K562 (cell line): ENCODE measurements around the gene APBA2. TPM values are rescaled to one million over a fixed set of nuclear protein-coding genes. Genes with fewer than 3 reads are reported as not detected.

ENCODE experiments used
- ATAC-seq: fragments of 200-7000 bp; cut with Tn5 transposase; 3 replicates; pipeline ENCODE4 v1.9.1; 2020; ENCODE audit warnings: moderate library complexity
- BruUV-seq: library from RNA; stranded (reverse); fragments of 400-500 nt; replicated peaks from 2 replicates; lab custom pipeline; 2021; lab: Mats Ljungman, UMichigan
- CTCF ChIA-PET: fragments of 300-600 bp; formaldehyde crosslinking; extraction: SDS; loops from one replicate; lab custom pipeline; 2021; ENCODE audit warnings: low intra/inter-chr PET ratio; lab: Yijun Ruan, JAX
- POLR2A ChIA-PET: fragments of 300-600, 350-650 bp; sonication (Branson Sonifier 250); formaldehyde crosslinking; extraction: SDS; loops from one replicate; lab custom pipeline; 2021; ENCODE audit warnings: antibody characterized with exemption, inconsistent platforms; lab: Yijun Ruan, JAX
- DNase-seq, 4 experiments: peaks; one replicate each; pipeline versions ENCODE4 v3.0.0 to v3.0.0-alpha.2; 2011 to 2018; ENCODE audit warnings: low spot score in 3 of 4, mixed read lengths in 3 of 4; ENCODE audit errors: extremely low read depth in 1 of 4
- FAIRE-seq: peaks from 2 replicates; lab custom pipeline; 2011; peaks lifted over from hg19 to GRCh38; lab: Jason Lieb, UNC
- H2AFZ ChIP-seq: 2 replicates; pipeline ENCODE4 v1.6.0; 2011; ENCODE audit warnings: low read depth, low read length, control low read depth, inconsistent platforms
- H3K27ac ChIP-seq: fragments of 200-600 bp; 3 replicates; pipeline ENCODE4 v1.8.0; 2011; ENCODE audit warnings: low read depth, mild to moderate bottlenecking, control low read depth, inconsistent platforms, low read length, moderate library complexity, mixed read lengths; ENCODE audit errors: extremely low read depth
- H3K27me3 ChIP-seq, 2 experiments: fragments of 300-600 bp in 1 of 2; 2 replicates in 1 of 2; 3 replicates in 1 of 2; pipeline versions ENCODE4 v1.6.0 to v1.8.0; 2011; ENCODE audit warnings: inconsistent platforms in 2 of 2, low read length in 2 of 2, mild to moderate bottlenecking in 1 of 2, mixed read lengths in 1 of 2, moderate library complexity in 1 of 2; ENCODE audit not compliant: control insufficient read depth in 2 of 2, insufficient read depth in 2 of 2
- H3K36me3 ChIP-seq: fragments of 300-600 bp; 3 replicates; pipeline ENCODE4 v1.8.0; 2011; ENCODE audit warnings: mild to moderate bottlenecking, low read length, inconsistent platforms; ENCODE audit not compliant: control insufficient read depth, insufficient read depth
- H3K4me1 ChIP-seq, 2 experiments: fragments of 200-600 bp in 1 of 2; replicated peaks in 1 of 2; 2 replicates in 1 of 2; 3 replicates in 1 of 2; pipeline versions ENCODE4 v1.5.1 to v1.8.0; 2011; ENCODE audit warnings: inconsistent platforms in 2 of 2, low read length in 2 of 2, mild to moderate bottlenecking in 1 of 2, mixed read lengths in 1 of 2, moderate library complexity in 1 of 2; ENCODE audit not compliant: control insufficient read depth in 2 of 2, insufficient read depth in 2 of 2
- H3K4me2 ChIP-seq: 2 replicates; pipeline ENCODE4 v1.6.1; 2011; ENCODE audit warnings: low read length, control low read depth, inconsistent platforms, mixed read lengths; ENCODE audit not compliant: insufficient read depth
- H3K4me3 ChIP-seq: fragments of 200-600 bp; sonication (generic), shearing (Covaris generic); 2 replicates; pipeline ENCODE4 v1.5.1; 2016; ENCODE audit warnings: control low read depth, inconsistent platforms
- H3K79me2 ChIP-seq: fragments of 200-600 bp; 3 replicates; pipeline ENCODE4 v1.8.0; 2011; ENCODE audit warnings: low read length, inconsistent platforms; ENCODE audit not compliant: control insufficient read depth, insufficient read depth
- H3K9ac ChIP-seq, 2 experiments: 2 replicates each; pipeline versions ENCODE4 v1.6.0 to v1.6.1; 2011; ENCODE audit warnings: low read depth in 2 of 2, low read length in 2 of 2, control low read depth in 1 of 2, inconsistent platforms in 1 of 2, mild to moderate bottlenecking in 1 of 2, mixed read lengths in 1 of 2; ENCODE audit not compliant: insufficient read depth in 1 of 2
- H3K9me1 ChIP-seq: one replicate; pipeline ENCODE4 v1.6.0; 2011; ENCODE audit warnings: inconsistent platforms, mild to moderate bottlenecking, low read length, moderate library complexity; ENCODE audit not compliant: control insufficient read depth, insufficient read depth
- H3K9me3 ChIP-seq: replicated peaks from 2 replicates; pipeline ENCODE4 v1.5.1; 2011; ENCODE audit warnings: low read depth, low read length, inconsistent platforms; ENCODE audit not compliant: control insufficient read depth, insufficient read depth
- H4K20me1 ChIP-seq: replicated peaks from 2 replicates; pipeline ENCODE4 v1.6.1; 2011; ENCODE audit warnings: low read length, inconsistent platforms, mixed read lengths; ENCODE audit not compliant: control insufficient read depth, insufficient read depth
- CBX1 ChIP-seq: sonication (generic); IDR thresholded peaks from 2 replicates; pipeline ENCODE4 v1.6.1; 2016; ENCODE audit warnings: antibody characterized with exemption, low read depth, mild to moderate bottlenecking
- CBX3 ChIP-seq, 2 experiments: IDR thresholded peaks; 1 replicate in 1 of 2; 2 replicates in 1 of 2; pipeline ENCODE4 v1.6.1; 2012; ENCODE audit warnings: inconsistent platforms in 2 of 2, low read length in 2 of 2, borderline replicate concordance in 1 of 2, control low read depth in 1 of 2
- CTCFL ChIP-seq: IDR thresholded peaks from 2 replicates; pipeline ENCODE4 v1.6.1; 2011; ENCODE audit warnings: borderline replicate concordance, low read depth, mild to moderate bottlenecking, moderate library complexity, low read length; ENCODE audit not compliant: insufficient read depth, poor library complexity, severe bottlenecking
- ESRRA ChIP-seq: fragments of 450-650 bp; IDR thresholded peaks from 2 replicates; pipeline ENCODE4 v1.6.1; 2014; ENCODE audit warnings: low read depth, mild to moderate bottlenecking, moderate library complexity, borderline replicate concordance
- NR2C2 ChIP-seq, 2 experiments: fragments of 200-800 bp in 1 of 2; sonication (Bioruptor generic) in 1 of 2; sonication (generic) in 1 of 2; formaldehyde crosslinking in 1 of 2; IDR thresholded peaks; 2 replicates each; pipeline versions ENCODE4 v1.6.1 to v1.8.0; 2016 to 2022; ENCODE audit warnings: mild to moderate bottlenecking in 1 of 2, missing compliant biosample characterization in 1 of 2, missing genetic modification characterization in 1 of 2, missing genetic modification reagents in 1 of 2
- RAD21 ChIP-seq, 2 experiments: fragments of 250-450 bp in 1 of 2; fragments of 450-650 bp in 1 of 2; sonication (Bioruptor Pico) in 1 of 2; formaldehyde crosslinking in 1 of 2; IDR thresholded peaks in 1 of 2; conservative IDR thresholded peaks in 1 of 2; 2 replicates each; pipeline versions ENCODE4 v1.4.0 to v1.8.0; 2020 to 2022; ENCODE audit warnings: mild to moderate bottlenecking in 2 of 2, moderate library complexity in 1 of 2
- SMC3 ChIP-seq: conservative IDR thresholded peaks from 2 replicates; pipeline ENCODE4 v1.6.1; 2011; ENCODE audit warnings: low read depth, low read length, improper control_type of control experiment; ENCODE audit not compliant: insufficient read depth
- ZBTB7A ChIP-seq: IDR thresholded peaks from 2 replicates; pipeline ENCODE4 v1.6.1; 2011; ENCODE audit warnings: low read depth, mild to moderate bottlenecking, low read length, moderate library complexity, borderline replicate concordance; ENCODE audit not compliant: control insufficient read depth
- ZNF551 ChIP-seq: fragments of 250-450 bp; sonication (Bioruptor Pico); IDR thresholded peaks from 2 replicates; pipeline ENCODE4 v1.5.0; 2021; ENCODE audit warnings: mild to moderate bottlenecking, moderate library complexity
- ZNF75A ChIP-seq: fragments of 450-650 bp; formaldehyde crosslinking; IDR thresholded peaks from 2 replicates; pipeline ENCODE4 v1.4.0; 2020; ENCODE audit warnings: mild to moderate bottlenecking
- WGBS: fragments of 100-300 bp; shearing (Covaris generic); methylation state at CpG from one replicate; pipeline ENCODE4 v1.1.6; 2016; ENCODE audit warnings: low coverage, mixed read lengths; ENCODE audit not compliant: insufficient coverage; ENCODE audit errors: missing lambda C conversion rate; 5-methylcytosine and 5-hydroxymethylcytosine counted together
- in situ Hi-C: fragments of 300-500 bp; cut with MboI; formaldehyde crosslinking; loops from 4 replicates; pipeline ENCODE4 v1.15.0; 2018; ENCODE audit warnings: inconsistent platforms, mixed read lengths
- intact Hi-C: fragments of 100-400 bp; cut with micrococcal nuclease; formaldehyde crosslinking; loops from 2 replicates; pipeline ENCODE4 v1.14.2; 2022
- polyA plus RNA-seq, 8 experiments: library from polyadenylated mRNA; depleted of rRNA in 4 of 8; stranded (reverse) in 5 of 8; unstranded in 3 of 8; fragments of >200 nt; fragmentation: Nextera tagmentation in 2 of 8; fragmentation: Illumina TruSeq in 1 of 8; extraction: Ambion mirVana in 2 of 8; extraction: Trizol in 1 of 8; gene quantifications; 2 replicates each; pipeline versions ENCODE4 v1.2.1 to v1.2.3, GENCODE V29; 2011 to 2014; ENCODE audit warnings: inconsistent platforms in 1 of 8, missing spikeins in 1 of 8
- total RNA-seq, 7 experiments: library from RNA; depleted of rRNA in 6 of 7; stranded (reverse); fragments of >200 nt in 6 of 7; fragmentation: Illumina TruSeq in 2 of 7; extraction: Trizol in 2 of 7; gene quantifications; 2 replicates each; pipeline versions ENCODE4 v1.2.1 to v1.2.3, GENCODE V29; 2011 to 2021; ENCODE audit warnings: low replicate concordance in 1 of 7
- TF ChIP-seq, protein P1 (sequence below), 3 experiments: IDR thresholded peaks in 2 of 3; conservative IDR thresholded peaks in 1 of 3; 2 replicates each; pipeline ENCODE4 v1.5.1; 2011 to 2012; ENCODE audit warnings: low read length in 3 of 3, mild to moderate bottlenecking in 3 of 3, control low read depth in 2 of 3, improper control_type of control experiment in 1 of 3, inconsistent platforms in 1 of 3, low read depth in 1 of 3, mixed read lengths in 1 of 3, moderate library complexity in 1 of 3; ENCODE audit not compliant: insufficient read depth in 2 of 3

APBA2 gene
- total and polyA plus RNA-seq, 9 of the 15 experiments (the other 6 are each of a cell fraction or from before 2014, with no cell fraction given), result 0.24 to 40.9 (median 25.2) TPM

DNA sequence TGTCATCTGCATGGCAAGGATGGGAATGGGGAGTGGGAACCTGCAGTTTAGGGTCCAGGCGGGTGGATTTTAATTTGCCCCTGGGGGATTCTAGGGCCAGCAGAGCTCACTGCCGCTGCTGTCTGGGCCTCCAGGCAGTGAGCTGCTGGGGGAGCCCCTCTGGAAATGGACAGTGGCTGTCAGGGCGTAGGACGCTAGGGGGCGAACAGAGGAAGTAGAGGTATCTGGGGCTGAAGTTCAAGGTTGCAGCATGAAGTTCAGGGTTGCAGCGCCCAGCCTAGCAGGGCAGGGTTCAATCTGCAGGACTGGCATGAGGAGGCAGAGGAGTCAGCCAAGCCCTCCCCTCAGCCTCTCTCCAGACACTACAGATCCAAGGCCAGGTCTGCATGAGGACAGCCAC, 49.5 kb downstream of the APBA2 start:
- FAIRE-seq (peak; percentile 81), ATAC-seq (peak; percentile 86), DNase-seq (peak; percentile 51 to 71 (median 60))
- ChIA-PET CTCF (interaction anchor here (0.7 kb wide), 1 partner anchor 40 kb away, joined by 4 read pairs; no protein-coding TSS in a partner anchor), POLR2A (interaction anchor here (1.0 kb wide), 1 partner anchor 23 kb away, joined by 3 read pairs; no protein-coding TSS in a partner anchor)
- Histone ChIP-seq H3K9me3 (0 out of 2 replicates have a peak, but pooled peaks cover 5% of the 10 kb centered on the region), H2AFZ (no peak overlapping the region), H3K79me2 (peaks cover 32% of the 10 kb centered on the region), H3K4me1 (peaks cover 9 to 34% of the 10 kb centered on the region in 2 experiments), H3K4me2 (no peak overlapping the region), H3K27me3 (no peaks in the 10 kb centered on the region), H3K4me3 (no peak overlapping the region), H3K9ac (0 out of 4 replicates have a peak overlapping the region, but pooled peaks of 1 of the 2 experiments have one; percentile 6), H3K36me3 (no peaks in the 10 kb centered on the region), H4K20me1 (no peaks in the 10 kb centered on the region), H3K27ac (no peak overlapping the region), H3K9me1 (no peaks in the 10 kb centered on the region)
- no peak for TF ChIP-seq CBX3 (IDR thresholded peaks at IDR 0.05; ENCODE audit: borderline replicate concordance in 1 of 2, low read length in 2 of 2)
- peak; percentile 32 for TF ChIP-seq CTCFL
- TF ChIP-seq NR2C2 (CRISPR knock-in tag; IDR thresholded peaks at IDR 0.05), result no peak
- TF ChIP-seq NR2C2 (tag; IDR thresholded peaks at IDR 0.05), result peak; percentile 39; the same call in 1 of the 2 replicates
- TF ChIP-seq SMC3, result peak; percentile 38; the same call in 1 of the 2 replicates
- peak; percentile 69 for TF ChIP-seq ESRRA
- TF ChIP-seq ZNF75A (CRISPR knock-in tag), result no peak
- TF ChIP-seq CBX1, result 0 out of 2 replicates have a peak, but pooled peaks have one; percentile 46
- peak in 1 of 2 experiments; percentile 65; a peak in 2 of 4 replicates for TF ChIP-seq RAD21 (CRISPR knock-in tag; conservative IDR thresholded peaks at IDR 0.05 in 1 of 2, IDR thresholded peaks at IDR 0.05 in 1 of 2)
- TF ChIP-seq, protein P1, sequence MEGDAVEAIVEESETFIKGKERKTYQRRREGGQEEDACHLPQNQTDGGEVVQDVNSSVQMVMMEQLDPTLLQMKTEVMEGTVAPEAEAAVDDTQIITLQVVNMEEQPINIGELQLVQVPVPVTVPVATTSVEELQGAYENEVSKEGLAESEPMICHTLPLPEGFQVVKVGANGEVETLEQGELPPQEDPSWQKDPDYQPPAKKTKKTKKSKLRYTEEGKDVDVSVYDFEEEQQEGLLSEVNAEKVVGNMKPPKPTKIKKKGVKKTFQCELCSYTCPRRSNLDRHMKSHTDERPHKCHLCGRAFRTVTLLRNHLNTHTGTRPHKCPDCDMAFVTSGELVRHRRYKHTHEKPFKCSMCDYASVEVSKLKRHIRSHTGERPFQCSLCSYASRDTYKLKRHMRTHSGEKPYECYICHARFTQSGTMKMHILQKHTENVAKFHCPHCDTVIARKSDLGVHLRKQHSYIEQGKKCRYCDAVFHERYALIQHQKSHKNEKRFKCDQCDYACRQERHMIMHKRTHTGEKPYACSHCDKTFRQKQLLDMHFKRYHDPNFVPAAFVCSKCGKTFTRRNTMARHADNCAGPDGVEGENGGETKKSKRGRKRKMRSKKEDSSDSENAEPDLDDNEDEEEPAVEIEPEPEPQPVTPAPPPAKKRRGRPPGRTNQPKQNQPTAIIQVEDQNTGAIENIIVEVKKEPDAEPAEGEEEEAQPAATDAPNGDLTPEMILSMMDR (IDR thresholded peaks at IDR 0.05 in 2 of 3, conservative IDR thresholded peaks at IDR 0.05 in 1 of 3; ENCODE audit: insufficient read depth in 2 of 3, low read depth in 1 of 3, low read length in 3 of 3), result peak; percentile 71 to 87 (median 76)
- no peak for TF ChIP-seq ZNF551 (CRISPR knock-in tag)
- peak; percentile 43; the same call in 1 of the 2 replicates for TF ChIP-seq ZBTB7A
- WGBS, result 23% methylated on average over 6 of the region's 6 CpGs
- BruUV-seq, result no TSS peak
- in situ Hi-C loops (no loop called here), intact Hi-C loops (no loop called here)
